Gastrocnemius medialis (tissue), 4 donors: ENCODE results near the gene NBEA.

Experiments used
- POLR2A ChIP-seq, 2 donors: fragments of 450-650 bp; IDR thresholded peaks; one replicate each; pipeline ENCODE4 v1.6.1; 2017; ENCODE audit warnings: antibody characterized with exemption in 2 of 2, mild to moderate bottlenecking in 2 of 2, moderate library complexity in 2 of 2
- TF ChIP-seq, protein P1 (sequence below), 5 experiments: fragments of 450-650 bp in 3 of 5; fragments of 200-600 bp in 2 of 5; sonication (generic) in 2 of 5; IDR thresholded peaks in 4 of 5; conservative IDR thresholded peaks in 1 of 5; 1 replicate in 4 of 5; 2 replicates in 1 of 5; pipeline ENCODE4 v1.5.1; 2016 to 2019; ENCODE audit warnings: antibody characterized with exemption in 5 of 5, mild to moderate bottlenecking in 3 of 5, moderate library complexity in 3 of 5

DNA sequence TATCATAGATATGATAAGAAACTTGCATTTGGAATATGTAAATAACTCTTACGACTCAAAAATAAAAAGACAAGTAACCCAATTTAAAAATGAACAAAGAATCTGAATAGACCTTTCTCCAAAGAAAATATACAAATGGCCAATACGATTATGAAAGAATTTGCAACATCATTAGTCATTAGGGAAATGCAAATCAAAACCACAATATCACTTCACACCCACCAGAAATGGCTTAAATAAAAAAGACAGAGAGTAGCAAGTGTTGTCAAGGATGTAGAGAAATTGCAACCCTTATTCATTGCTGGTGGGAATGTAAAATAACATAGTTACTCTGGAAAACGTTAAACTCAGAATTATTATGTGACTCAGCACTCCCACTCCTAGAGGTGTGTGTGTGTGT lies 761.0 kb downstream of the NBEA start:
- TF ChIP-seq, protein P1, sequence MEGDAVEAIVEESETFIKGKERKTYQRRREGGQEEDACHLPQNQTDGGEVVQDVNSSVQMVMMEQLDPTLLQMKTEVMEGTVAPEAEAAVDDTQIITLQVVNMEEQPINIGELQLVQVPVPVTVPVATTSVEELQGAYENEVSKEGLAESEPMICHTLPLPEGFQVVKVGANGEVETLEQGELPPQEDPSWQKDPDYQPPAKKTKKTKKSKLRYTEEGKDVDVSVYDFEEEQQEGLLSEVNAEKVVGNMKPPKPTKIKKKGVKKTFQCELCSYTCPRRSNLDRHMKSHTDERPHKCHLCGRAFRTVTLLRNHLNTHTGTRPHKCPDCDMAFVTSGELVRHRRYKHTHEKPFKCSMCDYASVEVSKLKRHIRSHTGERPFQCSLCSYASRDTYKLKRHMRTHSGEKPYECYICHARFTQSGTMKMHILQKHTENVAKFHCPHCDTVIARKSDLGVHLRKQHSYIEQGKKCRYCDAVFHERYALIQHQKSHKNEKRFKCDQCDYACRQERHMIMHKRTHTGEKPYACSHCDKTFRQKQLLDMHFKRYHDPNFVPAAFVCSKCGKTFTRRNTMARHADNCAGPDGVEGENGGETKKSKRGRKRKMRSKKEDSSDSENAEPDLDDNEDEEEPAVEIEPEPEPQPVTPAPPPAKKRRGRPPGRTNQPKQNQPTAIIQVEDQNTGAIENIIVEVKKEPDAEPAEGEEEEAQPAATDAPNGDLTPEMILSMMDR (IDR thresholded peaks at IDR 0.05 in 4 of 5, conservative IDR thresholded peaks at IDR 0.05 in 1 of 5), result no peak
- no peak for TF ChIP-seq POLR2A (IDR thresholded peaks at IDR 0.05)
